ENCODE measurements around the gene TSPEAR. TPM values are rescaled to one million over a fixed set of nuclear protein-coding genes. Genes with fewer than 3 reads are reported as not detected.

The TSPEAR gene
- polyA plus RNA-seq, 4 donors, result 0.55 to 1.1 (median 0.80) TPM

- DNase-seq (ENCODE audit: low read depth in 4 of 4, low spot score in 2 of 4), result no peak
These were observed 173.2 kb downstream of the TSPEAR start for GRCh38 chr21:44537930-44538911.

GRCh38 chr21:44535963-44536362 lies 175.4 kb downstream of the TSPEAR start:
- no peak for DNase-seq (ENCODE audit: low read depth in 4 of 4, low spot score in 2 of 4)

DNA sequence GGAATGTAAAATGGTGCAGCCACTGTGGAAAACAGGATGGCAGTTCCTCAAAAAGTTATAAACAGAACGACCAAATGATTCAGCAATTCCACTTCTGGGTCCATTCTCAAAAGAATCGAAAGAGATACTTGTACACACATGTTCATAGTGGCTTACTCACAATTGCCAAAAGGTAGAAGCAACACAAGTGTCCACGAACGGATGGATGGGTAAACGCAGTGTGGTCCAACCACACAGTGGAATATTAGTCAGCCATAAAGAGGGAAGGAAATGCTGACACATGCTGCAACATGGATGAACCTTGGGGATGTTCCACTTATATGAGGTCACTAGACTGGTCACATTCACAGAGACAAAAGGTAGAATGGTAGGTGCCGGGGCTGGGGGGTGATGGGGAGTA lies 176.7 kb downstream of the TSPEAR start:
- DNase-seq (ENCODE audit: low read depth in 4 of 4, low spot score in 2 of 4), result no peak

DNA sequence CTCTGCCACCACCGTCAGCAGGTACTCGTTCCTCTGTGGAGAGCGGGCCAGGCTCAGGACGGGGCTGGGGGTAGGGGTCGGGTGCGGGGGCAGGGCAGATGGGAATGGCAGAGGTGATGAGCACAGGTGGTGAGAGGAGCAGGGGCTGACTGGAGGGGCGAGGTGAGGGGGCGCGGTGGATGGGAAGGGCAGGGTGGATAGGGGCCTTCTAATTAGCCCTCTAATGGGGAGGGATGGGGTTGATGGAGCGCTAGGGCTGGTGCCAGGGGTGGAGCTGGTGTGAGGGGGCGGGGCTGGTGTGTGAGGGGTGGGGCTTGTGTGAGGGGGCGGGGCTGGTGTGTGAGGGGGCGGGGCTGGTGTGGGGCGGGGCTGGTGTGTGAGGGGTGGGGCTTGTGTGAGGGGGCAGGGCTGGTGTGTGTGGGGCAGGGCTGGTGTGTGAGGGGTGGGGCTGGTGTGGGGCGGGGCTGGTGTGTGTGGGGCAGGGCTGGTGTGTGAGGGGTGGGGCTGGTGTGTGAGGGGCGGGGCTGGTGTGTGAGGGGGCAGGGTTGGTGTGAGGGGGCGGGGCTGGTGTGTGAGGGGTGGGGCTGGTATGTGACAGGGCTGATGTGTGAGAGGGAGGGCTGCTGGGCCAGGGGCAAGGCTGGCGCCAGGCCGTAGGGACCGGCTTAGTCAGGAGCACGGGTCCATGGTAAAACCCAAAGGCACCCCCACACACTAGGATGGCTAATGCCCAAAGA lies 177.3 kb downstream of the TSPEAR start:
- DNase-seq (ENCODE audit: low read depth in 4 of 4, low spot score in 2 of 4), result no peak

GRCh38 chr21:44533121-44533890 lies 178.1 kb downstream of the TSPEAR start:
- no peak for DNase-seq (ENCODE audit: low read depth in 4 of 4, low spot score in 2 of 4)

- no peak for DNase-seq (ENCODE audit: low read depth in 4 of 4, low spot score in 2 of 4)
These were observed 178.7 kb downstream of the TSPEAR start for GRCh38 chr21:44532712-44533111.

DNA sequence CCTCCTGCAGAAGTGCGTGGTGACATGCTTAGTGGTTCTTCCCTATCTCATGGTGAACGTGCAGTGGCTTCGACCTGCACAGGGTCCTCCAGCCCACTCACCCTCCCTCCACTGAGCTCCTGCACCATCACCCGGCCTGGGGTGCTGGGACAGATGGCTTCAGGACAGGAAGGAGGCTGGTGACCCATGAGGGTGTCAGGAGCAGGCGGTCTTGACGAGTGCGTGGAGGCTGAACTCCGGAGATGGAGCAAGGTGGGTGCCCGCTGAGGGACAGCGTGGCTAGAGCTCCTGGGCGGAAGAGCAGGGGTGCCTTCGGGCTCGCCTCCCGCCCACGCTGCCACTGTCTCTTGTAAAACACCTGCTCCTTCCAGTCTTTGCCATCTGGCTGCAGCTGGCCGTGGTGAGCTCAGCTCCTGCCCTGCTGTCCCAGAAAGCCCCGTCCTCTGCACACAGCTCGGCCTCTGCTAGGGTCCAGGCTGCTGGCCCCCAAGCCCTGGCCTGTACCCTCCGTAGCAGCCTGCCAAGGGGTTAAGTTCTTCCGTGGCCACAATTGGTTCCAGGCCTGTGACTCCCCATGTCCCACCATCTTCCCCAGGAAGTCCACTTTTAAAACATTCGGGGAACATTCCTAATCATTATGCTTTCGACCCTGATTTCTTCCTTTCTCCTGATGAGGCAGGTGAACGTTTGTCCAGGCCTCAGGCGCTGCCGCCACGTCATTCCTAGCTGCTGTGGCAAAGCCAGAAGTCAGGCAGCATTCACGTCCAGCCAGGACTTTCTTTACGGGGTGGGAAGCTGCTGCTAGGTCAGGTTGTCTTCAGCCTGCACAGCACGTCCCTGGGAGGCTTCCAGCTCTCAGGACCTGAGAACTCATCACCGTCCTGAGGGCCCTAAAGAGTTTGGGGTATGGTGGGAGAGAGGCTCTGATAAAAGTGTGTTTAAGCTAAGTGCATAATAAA lies 179.5 kb downstream of the TSPEAR start:
- no peak for DNase-seq (ENCODE audit: low read depth in 4 of 4, low spot score in 2 of 4)

DNA sequence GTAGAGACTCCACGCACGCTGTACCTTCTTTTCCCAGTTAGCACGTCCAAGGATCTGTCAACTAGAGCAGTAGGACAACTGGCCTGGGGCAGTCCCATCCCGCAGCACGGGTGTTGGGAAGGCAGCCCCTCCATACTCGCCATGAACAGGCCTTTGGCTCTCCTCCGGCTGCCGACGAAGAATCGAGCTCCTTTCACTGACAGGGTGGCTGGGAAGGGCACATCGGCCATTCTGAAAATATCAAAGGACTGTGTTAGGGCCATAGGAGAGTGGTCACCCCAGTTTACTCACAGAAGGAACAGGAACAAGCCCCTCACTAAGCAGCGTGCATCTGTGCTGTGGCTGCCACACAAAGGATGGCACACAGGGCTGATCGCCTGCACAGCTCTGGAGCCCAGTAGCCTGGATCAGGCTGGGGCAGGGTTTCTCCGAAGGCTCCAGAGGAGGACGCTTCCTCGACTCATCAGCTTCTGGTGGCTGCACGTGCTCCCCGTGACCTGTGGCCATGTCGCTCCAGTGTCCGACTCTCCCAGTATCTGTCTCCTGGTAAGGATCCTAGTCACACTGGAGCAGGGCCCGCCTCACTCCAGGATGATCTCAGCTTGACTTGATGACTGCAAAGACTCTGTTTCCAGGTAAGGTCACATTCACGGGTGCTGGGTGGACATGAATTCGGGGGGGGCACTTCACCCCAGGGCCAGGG lies 180.3 kb downstream of the TSPEAR start:
- no peak for DNase-seq (ENCODE audit: low read depth in 4 of 4, low spot score in 2 of 4)

- no peak for DNase-seq (ENCODE audit: low read depth in 4 of 4, low spot score in 2 of 4)
These were observed 181.0 kb downstream of the TSPEAR start for GRCh38 chr21:44530221-44530902.

GRCh38 chr21:44529503-44530125 lies 181.8 kb downstream of the TSPEAR start:
- no peak for DNase-seq (ENCODE audit: low read depth in 4 of 4, low spot score in 2 of 4)

GRCh38 chr21:44529011-44529421 lies 182.4 kb downstream of the TSPEAR start:
- DNase-seq (ENCODE audit: low read depth in 4 of 4, low spot score in 2 of 4), result no peak

DNA sequence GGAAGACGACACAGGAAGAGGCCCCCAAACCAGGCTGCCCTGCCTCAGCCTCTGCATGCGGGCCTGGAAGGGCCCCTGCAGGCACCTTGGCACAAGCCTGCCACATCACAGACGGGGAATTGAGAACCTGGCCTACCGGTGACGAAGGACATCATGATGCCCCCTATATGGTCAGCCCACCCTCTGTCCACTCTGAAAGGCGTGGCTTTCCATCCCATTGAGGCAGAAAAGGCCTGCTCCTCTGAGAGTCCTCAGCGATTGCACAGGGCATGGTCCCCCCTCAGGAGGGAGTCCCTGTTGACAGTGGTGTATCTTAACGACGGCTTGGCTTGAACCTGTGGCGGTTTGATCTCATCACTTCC lies 182.8 kb downstream of the TSPEAR start:
- no peak for DNase-seq (ENCODE audit: low read depth in 4 of 4, low spot score in 2 of 4)

- DNase-seq (ENCODE audit: low read depth in 4 of 4, low spot score in 2 of 4), result no peak
These were observed 183.3 kb downstream of the TSPEAR start for GRCh38 chr21:44527983-44528633.

DNA sequence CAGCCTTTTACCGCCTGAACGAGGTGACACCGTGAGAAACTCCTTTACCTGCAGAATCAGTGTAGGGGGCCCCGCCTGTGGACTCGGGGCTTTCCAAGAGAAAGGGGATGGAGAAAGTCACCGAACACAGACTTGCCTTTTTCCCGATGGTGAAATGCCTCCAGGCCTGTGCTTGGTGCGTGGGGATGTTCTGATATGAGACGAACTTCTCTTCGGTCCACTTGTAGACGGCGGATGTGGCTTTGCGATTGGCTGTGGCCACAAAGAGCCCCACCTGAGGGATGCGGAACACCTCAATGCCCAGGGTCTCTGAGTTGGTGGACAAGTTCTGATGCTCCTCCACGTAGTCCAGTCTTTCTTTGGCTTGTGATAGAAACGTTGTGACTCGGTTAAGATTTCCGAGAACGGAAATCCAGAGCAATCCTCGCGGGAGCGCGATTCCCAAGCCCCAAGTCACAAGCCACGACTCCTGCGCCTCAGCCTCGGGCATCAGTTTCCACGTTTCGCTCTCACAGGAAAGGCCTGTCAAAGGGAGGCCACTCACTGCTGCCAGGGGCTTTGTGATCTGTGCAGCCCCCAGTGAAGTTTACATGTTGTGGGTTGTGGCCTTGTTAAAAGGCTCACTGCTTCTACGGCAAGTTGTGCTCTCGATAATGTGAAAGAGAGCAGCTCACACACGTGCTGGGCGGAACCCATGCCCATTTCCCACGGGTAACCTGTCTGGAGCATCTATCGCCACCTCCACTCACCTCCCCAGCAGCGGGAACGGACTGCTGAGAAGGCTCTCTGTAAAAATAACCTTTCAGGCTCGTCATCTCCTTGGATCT lies 184.0 kb downstream of the TSPEAR start:
- no peak for DNase-seq (ENCODE audit: low read depth in 4 of 4, low spot score in 2 of 4)

DNA sequence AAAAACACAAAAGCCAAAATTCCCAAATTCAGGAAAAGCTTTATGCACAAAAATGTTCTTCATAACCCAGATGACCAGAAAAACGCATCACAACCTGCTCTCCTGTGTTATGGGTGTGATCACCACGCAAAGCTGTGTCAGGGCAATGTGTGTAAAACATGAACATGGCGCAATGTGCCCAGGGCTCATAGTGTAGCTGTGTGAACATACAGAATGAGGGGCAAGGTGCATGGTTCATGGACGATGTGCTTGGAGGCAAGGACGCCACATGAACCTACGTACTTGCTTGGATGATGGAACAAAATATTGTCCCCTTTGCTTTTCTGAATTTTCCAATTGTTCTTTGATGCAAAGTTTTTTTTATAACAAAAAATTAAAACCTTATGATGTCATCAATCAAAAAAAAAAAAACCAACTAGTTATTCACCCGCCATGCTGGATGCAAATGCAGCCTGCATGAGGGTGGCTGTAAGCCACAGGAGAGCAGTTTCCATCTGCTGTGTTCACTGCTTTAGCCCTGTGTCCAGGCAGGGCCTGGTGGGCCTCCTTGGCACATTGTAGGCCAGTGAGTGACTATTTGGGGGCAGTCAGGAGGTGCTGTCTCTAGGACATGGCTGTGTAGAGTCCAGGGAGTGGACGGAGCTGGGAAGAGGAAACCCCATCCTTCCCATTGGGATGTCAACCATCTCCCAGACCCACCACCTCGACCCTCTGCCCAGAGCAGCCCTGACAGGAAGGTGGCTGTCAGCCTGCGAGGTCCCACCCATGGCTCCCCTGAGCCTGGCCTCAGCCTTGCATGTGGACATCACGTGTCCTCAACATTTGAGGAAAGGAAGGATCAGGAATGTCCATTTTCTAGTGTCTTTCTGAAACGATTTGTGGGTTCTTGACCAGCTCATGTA lies 185.0 kb downstream of the TSPEAR start:
- DNase-seq (ENCODE audit: low read depth in 4 of 4, low spot score in 2 of 4), result no peak

Measured in left renal cortex interstitium (tissue), 4 donors.